PFSK-1 (cell line): ENCODE data around the gene CHST9.

ENCODE experiments used
- FOXP2 ChIP-seq: optimal IDR thresholded peaks from 2 replicates; pipeline ENCODE3; 2011; ENCODE audit warnings: borderline replicate concordance, control low read depth, inconsistent platforms; ENCODE audit not compliant: insufficient read depth; ENCODE audit errors: extremely low read length, extremely low read depth
- POLR2AphosphoS5 ChIP-seq: IDR thresholded peaks from 2 replicates; pipeline ENCODE4 v1.6.1; 2012; ENCODE audit warnings: low read depth, mild to moderate bottlenecking, control low read depth, low read length, moderate library complexity
- REST ChIP-seq, 2 experiments: IDR thresholded peaks; 2 replicates each; pipeline versions ENCODE4 v1.6.1 to v1.8.0; 2011 to 2012; ENCODE audit warnings: low read depth in 2 of 2, low read length in 2 of 2, control low read depth in 1 of 2, inconsistent platforms in 1 of 2, mild to moderate bottlenecking in 1 of 2, moderate library complexity in 1 of 2; ENCODE audit not compliant: insufficient read depth in 1 of 2
- TAF1 ChIP-seq: IDR thresholded peaks from 2 replicates; pipeline ENCODE4 v1.6.1; 2012; ENCODE audit warnings: low read length, control low read depth, borderline replicate concordance; ENCODE audit not compliant: insufficient read depth

- TF ChIP-seq POLR2AphosphoS5 (no peak), FOXP2 (no peak), TAF1 (no peak), REST (IDR thresholded peaks at IDR 0.05; ENCODE audit: insufficient read depth in 1 of 2, low read depth in 2 of 2, low read length in 2 of 2) (no peak)
These were observed 127.4 kb downstream of the CHST9 start for GRCh38 chr18:27057519-27058234.
